ENCODE results near the gene SLC5A9.
"Not testable (repeated sequence)": the region's sequence is repeated elsewhere in the genome, so short reads cannot be mapped to it uniquely, and the experiment has no call there.

SLC5A9 gene

GRCh38 chr1:48222501-48223242 is at the start of gene SLC5A9:
Gene SLC5A9 (plus strand): TSS chr1:48222716. CDS start chr1:48222737, 21 bp downstream.
- no peak for DNase-seq

DNA sequence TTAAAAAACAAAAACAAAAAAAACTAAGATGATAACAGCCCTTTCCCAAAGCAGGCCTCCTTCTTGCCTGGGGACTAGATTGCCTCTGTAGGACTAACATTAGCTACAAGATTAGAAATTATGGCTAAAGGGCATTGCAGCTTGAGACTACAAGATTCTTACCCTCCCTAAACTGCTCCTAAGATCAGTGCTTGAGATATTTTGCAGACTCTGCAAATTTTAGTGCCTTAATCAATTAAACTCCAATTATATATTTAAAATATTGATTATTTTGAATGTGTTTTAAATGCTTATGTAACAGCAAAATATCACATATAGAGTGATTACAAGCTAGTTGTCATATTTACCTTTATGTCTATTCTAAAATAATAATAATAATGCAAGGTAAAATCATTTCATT is 47.4 kb upstream of the SLC5A9 start:
- DNase-seq = no peak

- no peak for DNase-seq
Measured at GRCh38 chr1:48177257-48177656, 45.3 kb upstream of the SLC5A9 start.

- no peak for DNase-seq
Measured at GRCh38 chr1:48181669-48182367, 40.7 kb upstream of the SLC5A9 start.

- DNase-seq = no peak
Measured at GRCh38 chr1:48182439-48182838, 40.1 kb upstream of the SLC5A9 start.

DNA sequence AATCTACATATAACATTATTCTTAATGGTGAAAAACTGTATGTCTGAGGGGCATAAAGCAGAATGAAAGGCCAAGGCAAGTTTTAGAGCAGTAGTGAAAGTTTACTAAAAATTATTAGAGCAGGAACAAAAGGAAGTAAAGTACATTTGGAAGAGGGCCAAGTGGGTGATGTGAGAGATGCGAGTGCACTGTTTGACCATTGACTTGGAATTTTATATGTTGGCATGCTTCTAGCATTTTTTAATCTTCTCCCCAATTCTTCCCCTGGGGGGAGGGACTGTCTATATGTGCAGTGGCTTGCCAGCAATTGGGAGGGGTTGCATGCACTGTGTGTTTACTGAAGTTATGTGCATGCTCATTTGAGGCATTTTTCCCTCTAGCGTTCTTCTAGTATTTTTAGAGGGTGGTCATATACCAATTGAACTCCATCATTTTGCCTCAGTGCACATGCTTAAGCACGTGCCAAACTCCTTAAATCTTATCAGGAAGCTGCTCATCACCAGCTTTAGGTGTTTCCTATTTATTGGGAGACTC is 36.1 kb upstream of the SLC5A9 start:
- DNase-seq = no peak

DNA sequence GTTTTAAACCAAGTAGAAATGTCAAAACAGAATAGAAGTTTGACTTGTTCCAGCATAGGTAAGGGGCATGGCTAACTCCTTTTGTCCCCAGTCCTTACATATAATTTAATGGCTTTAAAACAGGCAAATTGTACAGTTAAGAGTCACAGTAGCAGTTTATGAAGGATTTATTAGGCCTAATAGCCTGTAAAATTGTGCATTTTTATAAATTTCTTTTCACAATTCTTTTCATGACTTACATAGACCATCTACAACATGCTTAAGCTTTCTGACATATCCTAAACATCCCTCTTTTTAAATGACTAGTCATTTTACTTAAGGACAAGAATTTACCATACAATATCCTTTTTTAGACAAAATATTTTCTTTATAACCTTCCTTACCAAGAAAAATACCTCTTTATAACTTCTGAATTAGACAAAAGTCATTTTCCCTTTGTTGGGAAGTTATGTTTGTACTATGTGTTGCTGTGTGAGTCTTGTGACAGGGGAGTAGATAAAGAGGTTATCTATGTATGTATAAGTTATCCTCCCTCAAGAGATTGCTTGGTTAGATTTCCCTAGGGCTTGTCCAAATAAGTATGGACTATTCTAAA is 34.5 kb upstream of the SLC5A9 start:
- no peak for DNase-seq

GRCh38 chr1:48190881-48191280 is 31.6 kb upstream of the SLC5A9 start:
- DNase-seq = no peak

DNA sequence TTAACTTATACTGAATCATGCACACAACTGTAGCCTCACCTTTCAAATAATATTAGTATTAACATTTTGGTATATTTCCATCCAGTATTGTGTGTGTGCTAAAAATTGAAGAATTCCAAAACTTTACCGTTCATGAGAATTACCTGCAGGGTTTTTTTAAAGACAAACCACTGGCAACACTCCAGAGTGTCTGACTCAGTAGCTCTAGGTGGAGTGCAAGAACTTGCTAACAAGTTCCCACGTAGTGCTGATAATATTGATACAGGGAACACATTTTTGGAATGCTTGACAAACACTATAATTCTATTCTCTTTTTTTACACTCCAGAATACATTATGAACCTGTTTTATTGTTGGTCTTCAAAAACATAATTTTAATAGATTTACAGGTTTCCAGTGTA is 27.7 kb upstream of the SLC5A9 start:
- no peak for DNase-seq

GRCh38 chr1:48196237-48196636 is 26.3 kb upstream of the SLC5A9 start:
- no peak for DNase-seq

DNA sequence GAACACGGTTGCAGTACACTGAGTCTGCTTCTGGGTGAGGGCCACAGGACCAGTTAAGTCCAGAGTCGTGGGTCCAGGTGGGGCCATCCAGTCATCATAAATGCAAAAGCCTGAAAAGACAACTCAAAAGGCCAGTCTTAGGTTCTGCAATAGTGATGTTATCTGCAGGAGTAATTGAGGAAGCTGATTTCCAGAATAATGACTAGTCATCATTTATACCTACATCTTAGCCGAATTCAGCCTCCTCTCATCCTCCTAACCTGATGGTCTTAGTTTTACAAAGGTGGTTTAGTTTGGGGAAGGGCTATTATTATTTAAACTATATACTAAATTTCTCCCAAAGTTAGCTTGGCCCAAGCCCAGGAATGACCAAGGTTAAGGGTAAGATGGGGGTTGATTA is 23.5 kb upstream of the SLC5A9 start:
- no peak for DNase-seq

- DNase-seq = no peak
Measured at GRCh38 chr1:48200166-48200900, 22.2 kb upstream of the SLC5A9 start.

DNA sequence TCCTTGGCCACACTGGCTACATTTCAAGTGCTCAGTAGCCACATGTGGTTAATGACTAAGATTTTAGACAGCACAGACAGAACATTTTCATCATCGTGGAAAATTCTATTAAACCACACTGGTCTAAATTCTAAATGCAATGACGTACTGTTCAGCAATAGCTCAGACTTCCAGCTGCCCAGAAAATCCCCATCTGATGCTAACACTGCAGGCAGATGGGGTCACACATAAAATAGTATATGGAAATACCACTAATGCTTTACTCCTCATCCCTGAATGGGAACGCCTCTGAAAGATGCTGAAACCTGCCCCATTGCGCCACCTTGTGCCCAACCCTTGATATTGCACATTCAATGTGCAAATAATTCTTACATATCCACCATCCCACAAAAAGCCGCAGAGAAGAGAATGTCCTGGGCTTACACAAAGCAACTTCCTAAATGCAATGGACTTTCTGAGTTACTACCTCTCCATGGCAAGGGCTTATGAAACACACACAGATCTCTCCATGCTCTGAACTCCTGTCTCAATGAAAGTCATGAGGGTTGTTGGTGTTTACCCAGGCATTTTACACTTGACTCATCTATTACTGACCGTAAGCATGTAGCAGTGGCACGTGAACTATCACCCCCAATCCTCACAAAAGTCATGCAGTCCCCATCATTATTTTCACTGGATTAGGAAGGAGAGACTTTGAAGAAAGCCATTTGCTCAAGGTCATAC is 20.3 kb upstream of the SLC5A9 start:
- DNase-seq = peak; percentile 60

DNA sequence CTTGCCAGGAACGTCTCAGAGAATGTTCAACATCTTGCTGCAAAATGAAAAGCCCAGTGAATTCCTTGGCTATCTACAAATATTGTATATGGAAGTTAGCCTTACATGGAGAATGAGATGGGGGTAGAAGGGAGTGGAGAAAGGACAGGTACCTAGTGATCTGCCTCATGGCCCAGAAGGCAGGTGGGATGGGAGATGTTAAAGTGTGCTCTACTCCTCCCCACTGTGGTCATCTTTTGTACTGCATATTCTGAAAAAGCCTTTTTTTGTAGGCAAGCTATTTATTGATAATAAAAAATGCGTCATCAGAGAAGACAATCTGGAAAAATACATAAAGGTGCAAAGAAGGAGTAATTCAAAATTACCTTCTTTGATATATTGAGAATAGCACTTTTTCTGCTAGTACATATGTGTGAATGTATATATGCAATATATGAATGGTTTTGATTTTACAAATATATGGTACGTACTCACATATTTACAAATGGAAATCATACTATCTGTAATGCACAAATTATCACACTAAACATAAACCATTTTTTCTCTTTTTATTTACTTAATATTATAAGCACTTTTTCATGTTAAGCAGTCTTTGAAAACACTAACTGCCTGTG is 19.1 kb upstream of the SLC5A9 start:
- no peak for DNase-seq

DNA sequence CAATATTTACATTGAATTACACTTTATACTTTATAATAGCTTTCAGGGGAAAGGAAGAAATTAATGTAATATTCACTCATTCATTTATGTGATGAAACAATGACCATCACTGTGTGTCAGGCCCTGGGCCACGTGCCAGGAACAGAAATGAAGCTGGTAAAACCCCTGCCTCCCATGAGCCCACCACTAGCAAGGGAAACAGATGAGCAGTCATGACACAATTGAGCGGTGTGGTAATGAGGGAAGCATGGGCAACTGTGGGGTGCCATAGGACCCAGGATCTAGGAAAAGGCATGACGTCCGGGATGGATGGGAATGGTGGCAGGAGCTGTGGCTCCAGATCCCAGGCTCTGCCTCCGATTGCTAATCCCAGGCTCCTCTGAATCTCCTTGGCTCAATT is 17.0 kb upstream of the SLC5A9 start:
- DNase-seq = no peak

DNA sequence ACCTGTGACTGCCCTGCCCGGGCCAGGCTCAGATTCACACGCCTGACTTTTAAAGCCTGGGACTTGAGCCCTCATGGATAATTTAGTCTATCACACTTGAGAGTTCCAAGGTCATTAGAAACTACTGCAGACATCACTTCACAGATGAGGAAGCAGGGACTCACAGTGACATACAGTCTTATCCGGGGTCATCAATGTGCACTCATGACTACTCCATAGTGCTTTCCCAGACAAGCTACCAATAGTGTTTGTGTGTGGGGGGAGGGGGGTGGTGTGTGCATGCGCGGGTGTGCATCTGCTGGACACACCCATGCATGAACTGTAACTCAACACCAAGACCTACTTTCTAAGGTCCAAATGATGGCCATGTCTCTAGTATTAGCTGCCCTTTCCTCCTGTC is 16.1 kb upstream of the SLC5A9 start:
- DNase-seq = no peak

DNA sequence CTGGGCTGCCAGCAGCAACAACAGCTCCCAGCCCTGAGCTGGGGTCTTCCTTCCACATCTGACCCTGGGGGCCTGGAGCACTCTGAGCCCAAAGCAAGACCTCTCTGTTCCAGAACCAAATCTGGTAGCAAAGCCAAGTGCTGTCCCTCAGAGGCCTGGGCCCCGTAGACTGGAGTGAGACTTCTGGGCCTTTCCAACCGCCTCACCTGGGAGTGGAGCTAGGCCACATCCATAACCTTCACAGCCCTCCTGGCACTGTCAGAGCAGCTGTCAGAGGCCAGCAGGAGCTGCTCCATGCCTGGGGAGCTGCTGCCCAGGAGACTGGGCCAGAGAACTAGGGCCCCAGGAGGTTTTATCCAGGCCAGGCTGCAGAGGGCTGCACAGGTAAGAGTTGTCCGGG is 15.4 kb upstream of the SLC5A9 start:
- DNase-seq = no peak

DNA sequence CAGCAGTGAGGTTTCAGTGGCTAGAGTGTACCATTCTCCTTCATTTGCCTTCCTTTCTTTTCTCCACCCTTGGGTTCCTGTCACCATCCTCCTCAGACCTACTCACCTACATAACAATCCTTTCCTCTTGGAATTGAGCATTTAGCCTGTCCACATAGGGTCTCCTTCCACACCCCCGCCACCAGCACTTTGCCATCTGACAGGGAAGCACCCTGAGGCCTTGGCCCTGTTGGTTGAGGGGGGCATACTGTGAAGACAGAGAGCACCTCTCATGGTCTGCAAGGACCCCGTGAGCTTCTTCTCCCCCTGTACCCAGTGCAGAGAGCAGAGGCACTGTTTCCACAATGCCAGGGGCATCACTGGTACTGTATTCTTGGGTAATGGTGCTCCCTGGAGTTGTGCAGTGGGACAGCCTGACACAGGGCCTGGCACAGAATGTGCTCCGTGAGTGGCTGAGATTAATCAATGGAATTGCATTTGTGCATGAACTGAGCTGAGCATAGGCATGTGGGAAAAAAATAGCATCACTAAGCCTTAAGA is 14.9 kb upstream of the SLC5A9 start:
- DNase-seq = no peak

- DNase-seq = no peak
Measured at GRCh38 chr1:48208251-48208650, 14.3 kb upstream of the SLC5A9 start.

DNA sequence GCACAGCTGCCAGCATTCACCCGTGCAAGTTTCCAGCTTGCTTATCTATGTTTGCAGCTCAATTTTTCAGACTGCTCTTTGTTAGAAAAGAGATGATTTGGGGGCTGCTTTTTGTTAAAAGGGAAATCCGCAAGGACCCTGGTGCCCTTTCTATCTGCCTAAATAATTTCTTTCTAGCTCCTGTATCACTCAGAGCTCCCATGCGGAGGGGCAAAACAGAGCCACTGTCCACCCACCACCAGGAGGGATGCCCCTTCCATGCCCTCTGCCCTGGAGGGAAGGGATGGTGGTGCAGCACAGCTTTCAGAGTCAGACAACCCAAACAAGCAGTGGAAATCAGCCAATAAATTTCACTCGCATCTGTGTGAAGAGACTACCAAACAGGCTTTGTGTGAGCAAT is 13.9 kb upstream of the SLC5A9 start:
- DNase-seq = no peak

- not testable (repeated sequence) for DNase-seq
Measured at GRCh38 chr1:48213462-48213861, 9.1 kb upstream of the SLC5A9 start.

- not testable (repeated sequence) for DNase-seq
Measured at GRCh38 chr1:48214366-48214765, 8.2 kb upstream of the SLC5A9 start.

All from stimulated activated CD4-positive, alpha-beta T cell treated with anti-CD3 and anti-CD28 coated beads, Interleukin-4, amount 100 ng/mL, for 1 hour (primary cell).